ENCODE data around the gene PPFIA2. TPM values are rescaled to one million over a fixed set of nuclear protein-coding genes. Genes with fewer than 3 reads are reported as not detected.

The PPFIA2 gene
- polyA plus RNA-seq, 1 of the 3 experiments (the other 2 are of a cell fraction), result not detected

DNA sequence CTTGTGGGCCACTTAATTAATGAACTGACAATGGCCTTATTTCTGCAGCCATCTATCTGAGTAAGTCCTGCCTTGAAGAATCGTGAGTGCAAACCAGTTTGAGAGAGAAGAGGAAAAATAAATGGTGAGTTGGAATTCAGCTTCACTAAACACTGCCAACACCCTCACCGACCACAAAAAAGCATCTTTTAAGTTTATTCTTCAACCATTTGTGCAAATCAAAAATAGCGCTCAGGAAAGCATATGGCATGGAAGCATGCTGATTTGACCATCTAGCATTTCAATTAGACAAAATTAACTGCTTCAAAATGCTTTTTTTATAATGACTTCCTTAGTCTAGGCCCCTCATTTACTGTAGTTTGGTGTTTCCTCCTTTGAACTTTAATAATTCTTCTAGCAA is 294.0 kb downstream of the PPFIA2 start:
- H3K27me3 ChIP-seq (ENCODE audit: insufficient read depth), result no peaks in the 10 kb centered on the region; the same call in 1 of the 2 replicates
- no peaks in the 10 kb centered on the region for H3K79me2 ChIP-seq (ENCODE audit: insufficient read depth)
- no peak overlapping the region for H2AFZ ChIP-seq (ENCODE audit: low read depth)
- ChIA-PET CTCF (interaction anchor here (1.4 to 1.5 kb wide), 2 partner anchors 15 to 163 kb away, joined by 3 to 4 read pairs; no protein-coding TSS in a partner anchor), POLR2A (no interaction called here)
- no peak for DNase-seq
- H3K4me2 ChIP-seq, result no peak overlapping the region
- no peaks in the 10 kb centered on the region for H3K9me3 ChIP-seq
- H3K9me2 ChIP-seq, result no peaks in the 10 kb centered on the region
- H3K4me1 ChIP-seq (ENCODE audit: control insufficient read depth in 1 of 2, insufficient read depth in 2 of 2, low read depth in 1 of 2, low read length in 1 of 2), result no peaks in the 10 kb centered on the region; a peak in 1 of 4 replicates
- no peaks in the 10 kb centered on the region for H4K20me1 ChIP-seq (ENCODE audit: insufficient read depth)
- TF ChIP-seq POLR2AphosphoS5 (IDR thresholded peaks at IDR 0.05; ENCODE audit: low read depth, low read length) (no peak), YY1 (IDR thresholded peaks at IDR 0.05; ENCODE audit: low read depth) (no peak), CHD2 (IDR thresholded peaks at IDR 0.05; ENCODE audit: low read length, partially characterized antibody) (no peak), TAF1 (IDR thresholded peaks at IDR 0.05; ENCODE audit: borderline replicate concordance, low read depth, low read length) (no peak), SIN3A (IDR thresholded peaks at IDR 0.05; ENCODE audit: borderline replicate concordance, low read depth, low read length) (no peak), MEF2A (IDR thresholded peaks at IDR 0.05; ENCODE audit: borderline replicate concordance, low read depth) (no peak), NRF1 (IDR thresholded peaks at IDR 0.05; ENCODE audit: low read depth, low read length) (no peak), JUND (IDR thresholded peaks at IDR 0.05) (no peak), FOXM1 (IDR thresholded peaks at IDR 0.05; ENCODE audit: low read depth) (no peak), RXRA (IDR thresholded peaks at IDR 0.05; ENCODE audit: borderline replicate concordance, low read depth) (no peak), RCOR1 (IDR thresholded peaks at IDR 0.05; ENCODE audit: low read length) (no peak), TCF12 (IDR thresholded peaks at IDR 0.05) (no peak), FOSL2 (IDR thresholded peaks at IDR 0.05; ENCODE audit: borderline replicate concordance, low read depth) (no peak), SMC3 (IDR thresholded peaks at IDR 0.05; ENCODE audit: low read depth, low read length) (no peak), GATA2 (CRISPR knock-in tag; IDR thresholded peaks at IDR 0.05) (no peak), FOXJ3 (CRISPR knock-in tag; IDR thresholded peaks at IDR 0.05) (no peak), RAD21 (IDR thresholded peaks at IDR 0.05; ENCODE audit: low read length) (no peak), NFIC (IDR thresholded peaks at IDR 0.05; ENCODE audit: borderline replicate concordance) (no peak)
- TF ChIP-seq, protein P1, sequence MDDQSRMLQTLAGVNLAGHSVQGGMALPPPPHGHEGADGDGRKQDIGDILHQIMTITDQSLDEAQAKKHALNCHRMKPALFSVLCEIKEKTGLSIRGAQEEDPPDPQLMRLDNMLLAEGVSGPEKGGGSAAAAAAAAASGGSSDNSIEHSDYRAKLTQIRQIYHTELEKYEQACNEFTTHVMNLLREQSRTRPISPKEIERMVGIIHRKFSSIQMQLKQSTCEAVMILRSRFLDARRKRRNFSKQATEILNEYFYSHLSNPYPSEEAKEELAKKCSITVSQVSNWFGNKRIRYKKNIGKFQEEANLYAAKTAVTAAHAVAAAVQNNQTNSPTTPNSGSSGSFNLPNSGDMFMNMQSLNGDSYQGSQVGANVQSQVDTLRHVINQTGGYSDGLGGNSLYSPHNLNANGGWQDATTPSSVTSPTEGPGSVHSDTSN (IDR thresholded peaks at IDR 0.05), result no peak
- TF ChIP-seq, protein P2, sequence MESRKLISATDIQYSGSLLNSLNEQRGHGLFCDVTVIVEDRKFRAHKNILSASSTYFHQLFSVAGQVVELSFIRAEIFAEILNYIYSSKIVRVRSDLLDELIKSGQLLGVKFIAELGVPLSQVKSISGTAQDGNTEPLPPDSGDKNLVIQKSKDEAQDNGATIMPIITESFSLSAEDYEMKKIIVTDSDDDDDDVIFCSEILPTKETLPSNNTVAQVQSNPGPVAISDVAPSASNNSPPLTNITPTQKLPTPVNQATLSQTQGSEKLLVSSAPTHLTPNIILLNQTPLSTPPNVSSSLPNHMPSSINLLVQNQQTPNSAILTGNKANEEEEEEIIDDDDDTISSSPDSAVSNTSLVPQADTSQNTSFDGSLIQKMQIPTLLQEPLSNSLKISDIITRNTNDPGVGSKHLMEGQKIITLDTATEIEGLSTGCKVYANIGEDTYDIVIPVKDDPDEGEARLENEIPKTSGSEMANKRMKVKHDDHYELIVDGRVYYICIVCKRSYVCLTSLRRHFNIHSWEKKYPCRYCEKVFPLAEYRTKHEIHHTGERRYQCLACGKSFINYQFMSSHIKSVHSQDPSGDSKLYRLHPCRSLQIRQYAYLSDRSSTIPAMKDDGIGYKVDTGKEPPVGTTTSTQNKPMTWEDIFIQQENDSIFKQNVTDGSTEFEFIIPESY (IDR thresholded peaks at IDR 0.05; ENCODE audit: borderline replicate concordance, low read depth), result no peak
- H3K9ac ChIP-seq, result no peak overlapping the region
- no peak overlapping the region for H3K27ac ChIP-seq (ENCODE audit: low read depth in 2 of 2, low read length in 1 of 2)
- no peak overlapping the region for H3K4me3 ChIP-seq (ENCODE audit: low read depth in 2 of 2, low read length in 1 of 2)
- no peaks in the 10 kb centered on the region for H3F3A ChIP-seq (replicated peaks; ENCODE audit: insufficient read depth)
- H3K36me3 ChIP-seq (replicated peaks in 1 of 2; ENCODE audit: control insufficient read depth in 1 of 2, insufficient read depth in 2 of 2, low read length in 1 of 2), result no peaks in the 10 kb centered on the region
- 26% methylated on average over 3 of the region's 3 CpGs for WGBS (ENCODE audit: low lambda C conversion rate)
